ENCODE results near the gene LRRN4.

DNA sequence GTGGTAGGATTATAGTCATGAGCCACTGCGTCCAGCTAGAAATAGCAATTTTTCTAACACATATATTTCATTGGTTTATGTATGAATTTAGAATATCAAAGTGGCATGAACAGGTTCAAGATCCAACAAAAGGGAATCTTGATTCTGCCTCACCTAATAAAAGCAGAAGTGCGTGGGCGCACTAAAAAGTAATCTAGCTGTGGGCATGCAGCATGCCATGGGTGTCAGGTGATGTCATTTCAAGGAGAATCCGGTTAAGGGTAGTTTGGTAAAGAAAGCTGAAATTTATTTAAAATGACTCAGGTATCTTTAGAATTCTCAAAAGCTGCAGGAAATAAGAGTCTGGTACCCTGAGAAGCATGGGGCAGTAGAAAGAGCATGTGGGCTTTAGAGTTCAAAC lies 17.6 kb downstream of the LRRN4 start:
- TF ChIP-seq, protein P1, sequence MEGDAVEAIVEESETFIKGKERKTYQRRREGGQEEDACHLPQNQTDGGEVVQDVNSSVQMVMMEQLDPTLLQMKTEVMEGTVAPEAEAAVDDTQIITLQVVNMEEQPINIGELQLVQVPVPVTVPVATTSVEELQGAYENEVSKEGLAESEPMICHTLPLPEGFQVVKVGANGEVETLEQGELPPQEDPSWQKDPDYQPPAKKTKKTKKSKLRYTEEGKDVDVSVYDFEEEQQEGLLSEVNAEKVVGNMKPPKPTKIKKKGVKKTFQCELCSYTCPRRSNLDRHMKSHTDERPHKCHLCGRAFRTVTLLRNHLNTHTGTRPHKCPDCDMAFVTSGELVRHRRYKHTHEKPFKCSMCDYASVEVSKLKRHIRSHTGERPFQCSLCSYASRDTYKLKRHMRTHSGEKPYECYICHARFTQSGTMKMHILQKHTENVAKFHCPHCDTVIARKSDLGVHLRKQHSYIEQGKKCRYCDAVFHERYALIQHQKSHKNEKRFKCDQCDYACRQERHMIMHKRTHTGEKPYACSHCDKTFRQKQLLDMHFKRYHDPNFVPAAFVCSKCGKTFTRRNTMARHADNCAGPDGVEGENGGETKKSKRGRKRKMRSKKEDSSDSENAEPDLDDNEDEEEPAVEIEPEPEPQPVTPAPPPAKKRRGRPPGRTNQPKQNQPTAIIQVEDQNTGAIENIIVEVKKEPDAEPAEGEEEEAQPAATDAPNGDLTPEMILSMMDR (conservative IDR thresholded peaks at IDR 0.05; ENCODE audit: low read length) = no peak
- TF ChIP-seq EZH2phosphoT487 (IDR thresholded peaks at IDR 0.05; ENCODE audit: borderline replicate concordance, low read depth, low read length) = no peak
